HCT116 (cell line): ENCODE data around the gene BCL11B.

ENCODE experiments used
- CBX3 ChIP-seq: IDR thresholded peaks from 2 replicates; pipeline ENCODE4 v1.6.1; 2012; ENCODE audit warnings: low read depth
- CTCF ChIP-seq, 3 experiments: fragments of 200-600 bp in 1 of 3; sonication (generic) in 1 of 3; IDR thresholded peaks in 2 of 3; conservative IDR thresholded peaks in 1 of 3; 2 replicates each; pipeline ENCODE4 v1.5.1; 2012 to 2017; ENCODE audit warnings: low read depth in 2 of 3, low read length in 2 of 3, antibody characterized with exemption in 1 of 3, borderline replicate concordance in 1 of 3, control low read depth in 1 of 3, mild to moderate bottlenecking in 1 of 3, mixed read lengths in 1 of 3, mixed run types in 1 of 3, moderate library complexity in 1 of 3; ENCODE audit not compliant: insufficient read depth in 1 of 3
- EGR1 ChIP-seq: IDR thresholded peaks from 2 replicates; pipeline ENCODE4 v1.6.1; 2012; ENCODE audit warnings: low read depth
- EZH2 ChIP-seq: fragments of 200-600 bp; sonication (generic); IDR thresholded peaks from 2 replicates; pipeline ENCODE4 v1.6.1; 2017; ENCODE audit warnings: antibody characterized with exemption, mixed run types
- JUND ChIP-seq: IDR thresholded peaks from 2 replicates; pipeline ENCODE4 v1.6.1; 2012
- POLR2A ChIP-seq: IDR thresholded peaks from 2 replicates; pipeline ENCODE4 v1.7.0; 2011; ENCODE audit warnings: borderline replicate concordance; ENCODE audit not compliant: insufficient read depth, insufficient read length; ENCODE audit errors: extremely low read depth
- SP1 ChIP-seq: IDR thresholded peaks from 2 replicates; pipeline ENCODE4 v1.6.1; 2012; ENCODE audit warnings: low read depth
- TCF7L2 ChIP-seq: IDR thresholded peaks from 2 replicates; pipeline ENCODE4 v1.7.0; 2011; ENCODE audit warnings: borderline replicate concordance, inconsistent platforms; ENCODE audit not compliant: insufficient read depth, insufficient read length; ENCODE audit errors: extremely low read depth

- no peak for TF ChIP-seq CBX3
- no peak for TF ChIP-seq JUND
- TF ChIP-seq EGR1, result no peak
- no peak for TF ChIP-seq CTCF (IDR thresholded peaks at IDR 0.05 in 2 of 3, conservative IDR thresholded peaks at IDR 0.05 in 1 of 3; ENCODE audit: borderline replicate concordance in 1 of 3, insufficient read depth in 1 of 3, low read depth in 2 of 3, low read length in 2 of 3)
- TF ChIP-seq POLR2A, result no peak
- no peak for TF ChIP-seq TCF7L2
- no peak for TF ChIP-seq SP1
- TF ChIP-seq EZH2, result no peak
Observed at GRCh38 chr14:99158646-99159165, 113.3 kb downstream of the BCL11B start.
